ENCODE results near the gene PDE4B.
"Not testable (repeated sequence)": the region's sequence is repeated elsewhere in the genome, so short reads cannot be mapped to it uniquely, and the experiment has no call there.

DNA sequence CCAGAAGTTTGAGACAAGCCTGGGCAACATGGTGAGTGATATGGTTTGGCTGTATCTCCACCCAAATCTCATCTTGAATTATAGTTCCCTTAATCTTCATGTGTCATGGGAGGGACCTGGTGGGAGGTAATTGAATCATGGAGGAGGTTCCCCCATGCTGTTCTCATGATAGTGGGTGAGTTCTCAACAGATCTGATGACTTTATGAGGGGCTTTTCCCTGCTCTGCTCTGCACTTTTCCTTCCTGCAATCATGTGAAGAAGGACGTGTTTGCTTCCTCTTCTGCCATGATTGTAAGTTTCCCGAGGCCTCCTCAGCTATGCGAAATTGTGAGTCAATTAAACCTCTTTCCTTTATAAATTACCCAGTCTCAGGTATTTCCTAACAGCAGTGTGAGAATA, 213.8 kb downstream of the PDE4B start:
- TF ChIP-seq, protein P1, sequence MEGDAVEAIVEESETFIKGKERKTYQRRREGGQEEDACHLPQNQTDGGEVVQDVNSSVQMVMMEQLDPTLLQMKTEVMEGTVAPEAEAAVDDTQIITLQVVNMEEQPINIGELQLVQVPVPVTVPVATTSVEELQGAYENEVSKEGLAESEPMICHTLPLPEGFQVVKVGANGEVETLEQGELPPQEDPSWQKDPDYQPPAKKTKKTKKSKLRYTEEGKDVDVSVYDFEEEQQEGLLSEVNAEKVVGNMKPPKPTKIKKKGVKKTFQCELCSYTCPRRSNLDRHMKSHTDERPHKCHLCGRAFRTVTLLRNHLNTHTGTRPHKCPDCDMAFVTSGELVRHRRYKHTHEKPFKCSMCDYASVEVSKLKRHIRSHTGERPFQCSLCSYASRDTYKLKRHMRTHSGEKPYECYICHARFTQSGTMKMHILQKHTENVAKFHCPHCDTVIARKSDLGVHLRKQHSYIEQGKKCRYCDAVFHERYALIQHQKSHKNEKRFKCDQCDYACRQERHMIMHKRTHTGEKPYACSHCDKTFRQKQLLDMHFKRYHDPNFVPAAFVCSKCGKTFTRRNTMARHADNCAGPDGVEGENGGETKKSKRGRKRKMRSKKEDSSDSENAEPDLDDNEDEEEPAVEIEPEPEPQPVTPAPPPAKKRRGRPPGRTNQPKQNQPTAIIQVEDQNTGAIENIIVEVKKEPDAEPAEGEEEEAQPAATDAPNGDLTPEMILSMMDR (IDR thresholded peaks at IDR 0.05), result not testable (repeated sequence)
- TF ChIP-seq POLR2A, EP300 (IDR thresholded peaks at IDR 0.05): not testable (repeated sequence)
